HG03571 (cell line): ENCODE data around the gene LIF.

Experiments
- ATAC-seq: cut with Tn5 transposase; IDR thresholded peaks from one replicate; pipeline ENCODE4 v1.9.1; 2021; ENCODE audit not compliant: unreplicated experiment

Gene LIF

DNA sequence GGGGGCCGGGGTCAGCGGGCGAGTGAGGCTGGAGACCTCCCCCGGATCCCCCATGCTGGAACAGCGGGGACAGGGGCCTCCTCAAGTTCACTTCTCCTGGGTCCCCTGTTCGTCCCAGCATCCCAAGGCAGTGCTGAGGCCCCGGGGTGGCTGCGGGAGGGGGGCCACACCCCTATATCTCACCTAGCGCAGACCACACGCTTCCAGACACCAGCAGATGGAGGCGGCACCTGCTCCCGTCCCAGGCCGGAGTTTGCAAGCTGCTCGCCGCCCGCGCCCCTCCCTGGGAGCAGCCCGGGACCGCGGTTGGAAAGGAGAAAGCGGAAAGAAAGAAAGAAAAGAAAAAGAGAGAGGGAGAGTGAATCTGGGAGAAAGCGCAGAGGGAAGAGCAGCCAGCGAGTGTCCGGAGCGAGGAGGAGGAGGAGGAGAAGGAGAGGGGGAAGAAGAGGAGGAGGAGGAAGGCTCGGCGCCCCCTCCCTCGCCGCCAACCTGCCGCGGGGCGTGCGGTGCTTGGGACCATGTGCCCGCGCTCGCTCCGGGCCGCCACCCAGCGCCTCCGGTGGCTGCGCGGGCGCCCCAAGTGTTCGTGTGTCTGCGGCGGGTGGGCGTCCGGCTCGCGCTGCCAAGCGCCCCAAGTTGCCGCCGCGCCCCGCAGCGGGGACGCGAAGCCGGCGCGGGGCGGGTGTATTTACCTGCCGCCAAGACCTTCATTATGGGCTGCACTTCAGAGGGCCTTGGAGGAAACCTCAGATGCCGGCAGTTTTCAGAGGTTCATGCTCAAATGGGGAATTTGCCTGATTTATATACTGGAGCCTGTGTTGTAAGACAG lies at the start of gene LIF:
LIF (minus strand) TSS at position 775 of the 829 bp plus-strand sequence; CDS start at position 711, 64 bp downstream.
- no peak for ATAC-seq

DNA sequence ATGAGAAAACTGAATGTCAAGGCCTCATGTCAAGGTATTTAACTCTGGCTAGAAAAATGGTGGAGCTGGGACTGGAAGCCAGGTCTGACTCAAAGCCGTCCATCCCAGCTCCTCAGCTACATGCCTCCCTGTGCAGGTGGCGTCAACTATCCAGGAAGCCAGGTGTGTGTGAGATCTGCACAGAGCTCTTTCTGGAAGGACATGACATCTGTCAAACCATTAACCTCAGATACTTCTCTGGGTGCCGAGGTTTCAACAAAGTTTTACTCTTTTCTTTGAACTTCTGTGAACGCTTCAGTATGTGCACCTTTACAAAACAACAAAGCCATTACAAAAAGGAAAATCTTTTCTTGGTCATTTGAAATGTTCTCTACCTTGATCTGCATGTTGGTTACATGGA lies 49.8 kb upstream of the LIF start:
- ATAC-seq = no peak

DNA sequence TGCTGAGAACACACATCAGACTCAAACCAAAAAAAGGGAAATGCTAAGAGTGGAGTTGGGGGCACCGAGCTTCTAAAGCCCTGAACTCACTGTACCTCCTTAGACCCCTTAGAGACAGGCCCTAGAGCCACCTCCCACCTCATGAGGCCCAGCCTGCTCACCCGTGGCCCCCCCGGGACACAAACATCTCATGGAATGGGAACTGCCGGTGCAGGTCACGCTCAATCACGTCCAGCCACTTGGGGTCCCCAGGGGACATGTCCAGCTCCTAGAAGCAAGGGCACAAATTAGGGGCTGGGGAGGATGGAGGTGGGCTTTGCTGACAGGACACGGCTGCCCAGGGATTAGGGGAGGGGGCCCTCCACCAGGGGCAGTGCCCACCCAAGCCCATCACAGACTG lies 49.0 kb upstream of the LIF start:
- no peak for ATAC-seq

DNA sequence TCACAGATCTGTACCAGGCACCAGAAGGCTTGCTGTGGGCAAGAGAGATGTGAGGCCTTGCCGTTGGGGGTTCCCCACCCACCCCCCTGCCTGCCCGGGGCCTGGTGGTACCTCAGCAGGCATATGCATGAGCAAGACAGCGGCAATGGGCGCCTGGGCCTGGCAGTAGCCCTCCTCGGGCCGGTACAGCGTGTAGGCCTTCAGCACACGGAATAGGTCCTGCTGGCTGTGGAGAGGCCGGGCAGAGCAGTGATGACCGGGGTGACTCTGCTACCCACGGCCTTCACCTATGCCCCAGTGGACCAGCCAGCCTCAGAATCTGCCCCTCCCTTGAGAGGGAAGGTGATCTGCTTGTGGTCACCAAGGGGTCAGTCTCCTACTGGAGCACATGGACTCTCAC lies 48.3 kb upstream of the LIF start:
- no peak for ATAC-seq

DNA sequence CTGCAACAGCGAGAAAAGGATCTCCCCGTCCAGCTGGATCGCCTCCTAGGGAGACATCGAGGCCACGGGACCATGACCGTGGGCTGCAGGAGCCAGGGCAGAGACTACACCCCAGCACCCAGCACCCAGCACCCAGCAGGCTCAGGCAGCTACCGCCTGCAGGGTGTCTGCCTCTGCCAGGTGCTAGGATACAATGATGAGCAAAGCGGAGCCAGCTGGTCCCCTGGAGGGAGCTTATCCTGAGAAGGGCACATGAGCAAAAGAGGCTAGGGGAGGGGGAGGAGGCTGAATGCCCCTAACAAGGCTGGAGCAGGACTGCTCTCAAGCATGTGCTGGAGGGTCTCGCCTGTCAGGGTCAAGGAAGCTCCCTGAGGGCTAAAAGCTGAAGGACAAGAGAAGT lies 47.5 kb upstream of the LIF start:
- no peak for ATAC-seq

DNA sequence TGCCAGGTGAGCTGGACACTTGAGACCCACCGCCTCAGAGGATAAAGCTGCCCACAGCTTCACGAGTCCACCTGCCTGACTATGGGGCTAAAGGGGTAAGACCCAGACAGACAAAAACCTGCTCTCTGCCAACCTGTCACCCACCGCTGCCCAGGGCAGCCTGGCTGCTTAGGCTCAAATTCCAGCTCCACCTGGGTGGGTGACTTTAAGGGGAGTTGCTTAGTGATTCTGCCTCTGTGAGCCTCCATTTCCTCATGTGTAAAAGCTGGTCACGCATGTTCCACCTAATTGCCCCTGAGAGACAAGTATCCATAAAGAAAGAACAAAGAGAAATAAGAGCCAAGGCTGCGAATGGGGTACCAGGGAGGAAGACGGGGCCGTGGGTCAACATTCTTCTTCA lies 46.5 kb upstream of the LIF start:
- ATAC-seq = no peak

DNA sequence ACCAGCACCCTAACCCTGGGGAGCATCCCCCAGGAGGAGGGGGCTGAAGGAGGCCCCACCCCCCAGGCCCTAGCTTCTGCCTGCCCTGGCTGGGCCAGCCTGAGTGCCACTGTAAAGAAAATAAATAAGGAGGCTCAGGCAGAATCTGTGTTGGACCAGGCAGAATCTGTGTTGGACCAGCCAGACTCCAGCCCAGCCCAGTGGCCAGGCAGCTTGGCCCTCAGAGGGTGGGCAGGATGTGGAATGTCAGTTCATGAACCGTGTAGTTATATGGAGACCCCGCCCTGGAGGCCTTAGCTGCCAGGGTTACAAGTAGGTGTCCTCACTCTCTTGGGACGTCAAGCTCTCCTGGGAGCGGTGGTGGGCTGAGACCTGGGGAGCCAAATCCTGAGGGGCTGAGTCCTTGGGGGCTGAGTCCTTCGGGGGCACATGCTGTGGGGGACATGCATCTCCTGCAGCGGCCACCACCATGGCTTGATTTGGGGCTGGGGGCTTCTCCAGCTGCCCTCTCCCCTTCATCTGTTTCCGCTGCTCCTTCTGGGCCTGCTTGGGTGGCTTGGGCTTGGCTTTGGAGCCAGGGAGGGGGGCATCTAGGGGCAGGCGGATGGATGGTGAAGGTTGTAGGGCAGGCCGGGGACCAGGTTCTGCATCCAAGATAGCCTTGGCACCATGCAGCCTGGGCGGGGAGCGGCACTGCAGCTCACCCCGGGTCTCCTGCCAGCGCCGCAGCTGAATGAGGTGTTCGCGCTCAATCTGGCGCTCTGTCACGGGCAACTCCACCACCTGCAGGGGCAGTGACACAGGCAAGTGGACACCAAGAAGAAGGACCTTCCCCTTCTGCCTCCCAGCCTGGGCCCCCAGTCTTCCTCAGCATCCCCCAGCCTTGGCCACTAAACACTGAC lies 45.8 kb upstream of the LIF start:
- ATAC-seq = no peak

DNA sequence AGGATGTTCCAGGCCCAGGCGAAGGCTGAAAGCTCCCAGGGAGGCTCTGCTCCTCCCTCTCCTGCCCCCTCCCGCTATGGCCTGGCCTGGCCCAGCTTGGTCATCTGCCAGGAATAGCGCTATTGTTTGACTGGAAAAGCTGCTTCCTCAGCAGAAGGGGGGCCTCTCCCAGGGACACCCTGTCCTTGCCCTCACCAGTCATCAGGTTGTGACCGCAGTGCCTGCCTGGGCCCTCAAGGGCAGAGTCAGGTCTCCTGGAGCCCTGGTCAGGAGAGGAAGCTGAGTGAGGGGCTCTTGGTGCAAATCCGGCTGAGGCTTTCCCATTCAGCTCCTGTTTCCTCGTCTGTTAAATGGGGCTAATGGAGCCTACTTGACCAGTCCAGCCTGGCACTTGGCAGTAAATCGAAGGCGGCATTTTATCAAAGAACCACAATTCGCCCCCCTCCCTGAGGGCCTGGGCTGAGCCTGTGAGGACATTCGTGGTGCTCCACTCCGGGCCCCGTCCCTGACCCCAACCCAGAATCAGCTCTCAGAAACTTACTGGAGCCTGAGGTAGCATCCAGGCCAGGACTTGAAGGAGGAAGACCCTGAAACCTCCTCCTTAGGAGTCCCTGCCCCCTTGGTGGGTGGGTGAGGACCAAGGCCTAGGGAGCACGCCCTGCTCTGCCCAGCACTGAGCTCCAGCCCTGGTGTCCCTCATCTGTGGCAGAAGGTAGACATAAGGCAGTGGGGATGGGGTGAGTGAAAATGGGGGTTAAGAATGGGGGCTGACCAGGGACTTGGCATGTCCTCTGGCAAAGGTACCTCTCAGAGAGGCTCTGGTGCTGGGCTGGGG lies 44.7 kb upstream of the LIF start:
- ATAC-seq = no peak

DNA sequence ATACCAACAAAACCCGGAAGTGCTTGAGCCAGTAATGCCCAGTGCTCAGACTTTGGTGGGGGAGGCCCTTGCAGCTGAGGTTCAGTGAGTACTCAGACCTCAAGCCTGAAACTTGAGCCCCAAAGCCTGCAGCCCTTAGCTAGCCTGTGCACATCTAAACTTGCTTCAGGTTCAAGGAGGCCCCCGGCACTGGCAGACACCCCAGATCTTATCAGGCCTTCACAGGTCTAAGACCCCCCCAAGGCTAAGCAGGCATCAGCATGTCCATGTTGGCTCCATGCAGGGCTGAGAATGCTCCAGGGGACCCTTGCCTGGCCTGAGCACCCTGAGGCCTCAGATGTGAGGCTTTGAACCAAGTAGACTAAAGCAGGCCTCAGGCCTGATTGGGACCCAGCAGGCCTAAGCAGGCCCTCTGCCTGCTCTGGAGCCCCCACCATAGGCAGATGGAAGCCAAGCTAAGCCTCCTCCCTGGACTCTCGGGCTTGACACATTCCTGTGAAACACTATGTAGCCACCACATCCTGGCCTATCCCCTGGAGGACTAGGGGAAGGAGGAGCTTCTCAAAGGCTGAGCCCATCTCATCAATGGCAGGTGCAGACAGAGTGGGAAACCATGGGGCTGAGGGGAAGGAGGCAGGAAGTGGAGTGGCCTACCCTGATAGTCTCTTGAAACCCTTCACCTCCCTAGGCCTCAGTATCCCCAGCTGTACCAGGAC lies 43.9 kb upstream of the LIF start:
- no peak for ATAC-seq

DNA sequence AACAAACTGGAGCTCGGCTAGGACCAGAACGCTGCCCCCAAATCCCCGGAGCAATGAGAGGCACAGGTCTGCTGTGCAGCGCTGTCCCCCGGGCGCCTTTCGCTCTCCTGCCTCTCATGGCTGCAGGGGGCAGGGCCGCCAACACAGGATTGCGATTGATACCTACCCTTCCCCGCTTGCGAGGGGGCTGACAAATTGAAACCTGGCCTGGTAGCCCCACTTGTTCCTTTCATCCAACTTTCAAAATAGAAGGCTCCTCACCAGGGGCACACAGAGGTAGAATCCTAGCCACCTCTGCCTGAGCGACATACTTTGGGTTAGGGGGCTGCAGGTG lies 43.4 kb upstream of the LIF start:
- no peak for ATAC-seq

DNA sequence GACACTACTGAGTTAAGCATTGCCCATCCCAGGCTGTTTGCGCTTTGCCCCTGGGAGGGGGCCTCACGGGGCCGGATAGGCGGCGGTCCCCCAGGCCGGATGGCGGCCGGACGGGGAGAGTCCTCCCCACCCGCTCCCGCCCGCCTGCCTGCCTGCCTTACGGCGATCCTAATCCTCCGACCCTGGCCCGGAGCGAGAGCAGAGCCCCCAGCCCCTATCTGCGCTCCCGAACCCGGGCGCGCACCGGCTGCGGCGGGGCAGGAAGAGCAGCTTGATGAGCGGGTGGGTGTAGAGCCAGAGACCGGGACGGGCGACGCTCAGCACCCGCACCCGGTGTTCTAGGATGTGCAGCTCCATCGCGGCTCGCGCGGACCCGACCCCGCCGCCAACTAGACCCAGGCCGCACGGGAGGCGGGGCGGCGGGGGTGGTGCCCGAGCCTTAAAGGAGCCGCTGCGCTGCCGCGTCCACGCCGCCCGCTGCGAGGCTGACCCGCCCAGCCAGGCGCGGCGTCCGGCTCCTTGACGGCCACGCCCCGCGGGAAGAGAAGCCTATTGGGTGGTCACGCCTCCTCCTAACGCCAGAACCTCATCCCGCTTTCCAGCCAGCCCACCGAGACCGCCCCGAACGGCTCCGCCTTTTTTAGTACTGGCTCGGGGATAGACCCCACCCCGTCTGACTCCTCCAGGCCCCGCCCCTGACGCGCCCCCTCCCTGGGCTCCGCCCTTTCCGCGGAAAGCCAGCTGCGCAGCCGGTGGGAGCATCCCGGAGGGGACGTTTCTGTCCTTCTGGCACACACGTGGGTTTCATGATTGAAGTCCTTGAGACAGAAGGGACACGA lies 42.8 kb upstream of the LIF start, which contains the start of gene CASTOR1:
CASTOR1 (minus strand) TSS at position 365 of the 839 bp plus-strand sequence; CDS start at position 357, 8 bp downstream.
- ATAC-seq = no peak

DNA sequence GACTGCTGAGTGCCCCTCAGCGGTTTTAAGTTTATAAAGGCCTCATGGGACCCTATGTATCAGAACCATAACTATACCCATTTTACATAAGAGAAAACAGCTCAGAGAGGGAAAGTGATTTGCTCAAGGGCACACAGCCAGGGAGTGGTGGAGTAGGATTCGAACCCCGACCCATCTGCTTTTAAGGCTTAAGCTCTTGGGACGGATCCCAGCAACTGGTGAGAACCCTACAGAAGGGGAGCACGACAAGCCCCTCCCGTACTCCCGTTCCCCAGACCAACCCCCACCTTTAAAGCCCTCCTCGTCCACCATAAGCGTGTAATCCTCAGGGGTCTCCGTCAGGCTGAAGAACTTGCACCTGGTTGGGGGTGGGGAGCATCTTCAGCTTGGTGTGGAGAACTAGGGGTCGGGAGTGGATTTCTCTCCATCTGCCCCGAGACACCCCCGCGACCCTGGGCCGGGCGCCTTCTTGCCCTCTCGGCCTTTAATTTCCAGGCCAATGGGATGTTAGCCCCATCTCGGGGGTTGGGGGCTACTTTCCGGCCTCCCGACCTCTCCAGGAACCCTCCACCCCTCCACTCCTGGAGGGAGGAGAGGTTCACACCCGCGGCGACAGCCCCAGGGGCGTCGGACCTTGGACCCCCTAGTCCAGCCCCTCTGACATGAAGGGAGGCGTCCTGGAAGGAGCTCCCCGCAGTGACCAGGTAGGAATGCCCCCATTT lies 42.0 kb upstream of the LIF start:
- no peak for ATAC-seq

DNA sequence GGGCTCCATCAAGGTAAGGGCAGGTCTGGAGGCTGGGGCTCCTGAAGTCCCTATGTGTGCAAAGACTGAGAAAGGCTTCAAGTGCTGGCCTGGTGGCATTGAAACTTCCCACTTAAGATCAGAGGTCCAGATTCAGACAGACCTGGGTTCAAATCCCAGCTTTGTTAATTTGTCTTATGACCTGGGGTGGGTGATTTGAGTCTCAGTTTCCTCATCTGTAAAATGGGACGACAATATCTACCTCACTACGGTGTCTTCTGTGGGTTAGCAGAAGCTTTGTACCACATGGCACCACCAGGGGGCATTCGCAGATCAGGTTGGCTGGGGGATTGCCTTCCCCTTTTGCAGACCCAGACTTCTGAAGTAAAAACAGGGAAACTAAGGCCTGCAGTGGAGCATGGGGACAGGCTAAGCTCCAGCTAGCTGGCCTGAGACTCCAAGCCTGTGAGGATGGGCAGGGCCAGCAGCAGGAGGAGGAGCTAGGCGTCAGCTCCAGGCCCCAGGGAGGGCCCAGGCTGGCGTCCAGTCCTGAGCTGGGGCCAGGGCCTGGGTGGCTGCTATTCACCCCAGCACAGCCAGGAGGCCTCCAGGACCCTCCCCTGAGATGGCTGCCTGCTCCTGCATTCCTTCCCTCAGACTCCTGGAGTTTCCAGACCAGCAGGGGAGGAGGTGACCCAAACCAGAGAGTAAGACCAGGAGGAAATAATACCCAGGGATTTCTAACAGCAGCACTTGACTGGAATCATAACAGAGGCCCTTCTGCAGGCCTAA lies 41.3 kb upstream of the LIF start:
- ATAC-seq = no peak

DNA sequence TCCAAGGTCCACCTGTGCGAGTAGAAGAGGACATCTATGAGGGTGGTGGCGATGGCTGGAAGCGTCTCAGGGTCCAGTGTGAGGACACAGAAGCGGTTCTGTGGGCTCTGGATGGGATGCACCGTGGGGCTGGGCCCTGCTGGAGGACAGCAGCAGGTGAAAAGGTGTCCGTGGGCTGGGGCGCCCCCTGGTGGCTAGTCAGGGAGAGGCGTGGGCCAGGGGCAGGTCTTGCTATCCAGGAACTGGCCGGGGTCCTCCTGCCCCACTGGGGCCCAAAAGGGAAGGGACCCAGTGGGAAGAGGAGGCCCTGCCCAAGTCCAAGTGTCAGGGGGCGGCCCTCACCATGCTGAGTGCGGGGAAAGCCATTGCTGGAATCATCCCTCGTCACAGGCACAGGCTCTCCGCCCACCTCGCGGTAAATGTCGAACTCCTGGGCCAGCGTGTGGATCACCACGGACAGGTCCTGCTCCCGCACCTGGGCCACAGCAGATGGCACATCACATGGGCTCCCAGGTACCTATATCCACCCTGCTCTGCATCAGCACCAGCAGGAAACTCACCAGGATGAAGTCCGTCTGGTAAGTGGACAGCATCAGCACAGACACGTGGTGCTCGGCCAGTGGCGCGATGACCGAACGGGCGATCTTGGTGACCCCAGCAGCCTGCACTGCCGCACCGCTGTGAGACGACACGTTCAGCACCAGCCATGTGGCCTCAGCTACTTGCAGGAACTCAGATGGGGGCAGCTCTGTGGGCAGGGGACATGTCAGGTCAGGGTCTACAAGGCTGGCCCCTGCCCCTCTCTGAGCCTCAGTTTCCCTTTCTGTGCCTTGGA lies 40.5 kb upstream of the LIF start:
- no peak for ATAC-seq

DNA sequence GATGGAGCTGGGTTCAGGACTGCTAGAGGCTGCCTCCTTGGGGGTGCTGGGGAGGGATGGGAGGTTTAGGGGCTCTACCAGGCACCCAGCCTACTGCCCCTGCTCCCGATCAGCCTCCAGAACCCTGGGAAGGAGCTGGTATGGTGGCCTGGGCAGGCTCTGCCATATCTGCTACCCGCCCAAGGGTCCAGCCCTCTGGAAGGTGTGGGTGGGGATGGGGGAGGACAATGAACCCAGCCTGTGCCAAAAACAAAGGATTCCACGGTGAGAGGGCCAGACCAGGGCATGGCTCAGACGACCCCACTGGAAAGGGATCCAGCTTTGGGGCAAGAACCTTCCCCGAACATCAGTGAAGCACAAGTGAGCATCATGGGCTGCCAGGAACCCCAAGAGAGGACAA lies 39.8 kb upstream of the LIF start:
- no peak for ATAC-seq

DNA sequence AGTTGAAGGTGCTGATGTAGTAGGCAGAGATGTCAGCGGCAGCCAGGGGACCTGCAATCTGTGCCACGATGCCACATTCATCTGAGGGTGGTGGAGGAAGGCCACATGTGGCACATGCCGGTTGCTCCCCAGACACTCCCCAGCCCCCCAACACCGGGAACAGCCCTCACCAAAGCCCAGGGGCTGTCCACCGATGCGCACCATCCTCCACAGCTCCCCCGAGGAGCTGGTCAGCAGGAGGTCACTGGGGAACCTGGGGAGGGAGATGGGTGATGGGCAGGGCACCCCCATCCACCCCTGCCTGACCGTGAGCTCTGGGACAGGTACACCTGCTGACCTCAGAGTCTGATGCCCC lies 39.3 kb upstream of the LIF start:
- ATAC-seq = no peak

DNA sequence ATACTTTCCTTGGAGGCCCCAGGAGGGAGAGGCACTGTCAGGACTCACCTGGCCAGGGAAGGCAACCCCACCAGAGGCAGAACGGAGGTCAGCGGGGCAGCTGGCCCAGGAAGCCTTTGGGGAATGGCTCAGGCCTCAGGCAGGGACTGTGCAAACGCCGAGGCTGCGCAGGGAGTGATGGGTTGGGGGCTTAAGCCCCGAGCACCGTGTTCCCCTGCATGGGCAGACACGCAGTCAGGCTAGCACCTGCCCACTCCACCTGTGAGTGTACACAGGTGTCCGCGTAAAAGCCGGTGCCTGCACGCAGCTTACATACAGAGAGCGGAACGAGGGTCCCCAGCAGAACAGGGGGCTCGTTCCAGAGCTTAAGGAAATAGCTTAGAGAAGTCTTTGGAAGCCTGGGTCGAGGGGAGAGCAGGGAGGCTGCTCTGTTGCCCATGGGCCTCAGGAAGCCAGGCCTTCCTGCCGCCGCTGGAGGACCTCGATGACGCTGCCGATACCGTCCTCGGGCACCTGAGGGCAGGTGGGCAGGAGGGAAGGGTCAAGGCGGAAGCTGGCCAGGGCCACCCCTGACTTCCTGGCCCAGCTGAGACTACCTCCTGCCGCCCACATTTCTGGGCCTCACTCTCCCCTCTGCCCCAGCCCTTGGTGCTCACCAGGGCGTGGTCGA lies 38.8 kb upstream of the LIF start:
- ATAC-seq = no peak
